ENCODE data around the gene PCSK2. TPM values are rescaled to one million over a fixed set of nuclear protein-coding genes. Genes with fewer than 3 reads are reported as not detected.

PCSK2 gene
- total RNA-seq, 4 donors from 2014 or later, result 0.64 to 4.1 (median 1.4) TPM; not detected in 1

DNA sequence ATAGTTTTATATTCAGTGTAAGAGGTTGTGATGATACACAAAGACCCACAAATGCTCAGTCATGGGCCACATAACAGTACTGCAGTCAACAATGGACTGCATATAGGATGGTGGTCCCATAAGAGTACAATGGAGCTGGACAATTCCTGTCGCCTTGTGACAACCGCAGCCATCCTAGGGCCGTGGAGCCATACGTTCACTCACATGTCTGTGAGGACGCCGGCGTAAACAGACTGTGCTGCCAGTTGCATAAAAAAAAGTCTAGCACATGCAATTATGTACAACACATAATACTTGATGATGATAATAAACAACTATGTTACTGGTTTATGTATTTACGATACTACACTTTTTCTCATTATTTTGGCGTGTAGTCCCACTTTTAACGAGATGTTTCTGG is 273.4 kb downstream of the PCSK2 start:
- DNase-seq, result no peak
- Histone ChIP-seq H3K4me3 (no peak overlapping the region), H3K4me1 (peaks cover 0 to 13% (median 8%) of the 10 kb centered on the region in 4 donors), H3K27me3 (no peaks in the 10 kb centered on the region), H3K9me3 (no peaks in the 10 kb centered on the region), H3K36me3 (no peaks in the 10 kb centered on the region), H3K27ac (no peak overlapping the region)
- in situ Hi-C loops (cut with MboI; ENCODE audit: low pct_ligation_motif_present in 1 of 4, low pct_unique_long_range_greater_than_20kb in 1 of 4, low sequenced_read_pairs in 3 of 4), result loop anchor here (25.0 kb wide), 4 partner anchors 412 to 787 kb away; partner anchors contain the start of gene ZNF133 (in 4 of the 4)
- WGBS, 2 donors (ENCODE audit: low coverage in 1 of 2), result 91 to 92% methylated on average over 2 to 10 of the region's 10 CpGs
- no peak for TF ChIP-seq POLR2A (IDR thresholded peaks at IDR 0.05)
- TF ChIP-seq, protein P1, sequence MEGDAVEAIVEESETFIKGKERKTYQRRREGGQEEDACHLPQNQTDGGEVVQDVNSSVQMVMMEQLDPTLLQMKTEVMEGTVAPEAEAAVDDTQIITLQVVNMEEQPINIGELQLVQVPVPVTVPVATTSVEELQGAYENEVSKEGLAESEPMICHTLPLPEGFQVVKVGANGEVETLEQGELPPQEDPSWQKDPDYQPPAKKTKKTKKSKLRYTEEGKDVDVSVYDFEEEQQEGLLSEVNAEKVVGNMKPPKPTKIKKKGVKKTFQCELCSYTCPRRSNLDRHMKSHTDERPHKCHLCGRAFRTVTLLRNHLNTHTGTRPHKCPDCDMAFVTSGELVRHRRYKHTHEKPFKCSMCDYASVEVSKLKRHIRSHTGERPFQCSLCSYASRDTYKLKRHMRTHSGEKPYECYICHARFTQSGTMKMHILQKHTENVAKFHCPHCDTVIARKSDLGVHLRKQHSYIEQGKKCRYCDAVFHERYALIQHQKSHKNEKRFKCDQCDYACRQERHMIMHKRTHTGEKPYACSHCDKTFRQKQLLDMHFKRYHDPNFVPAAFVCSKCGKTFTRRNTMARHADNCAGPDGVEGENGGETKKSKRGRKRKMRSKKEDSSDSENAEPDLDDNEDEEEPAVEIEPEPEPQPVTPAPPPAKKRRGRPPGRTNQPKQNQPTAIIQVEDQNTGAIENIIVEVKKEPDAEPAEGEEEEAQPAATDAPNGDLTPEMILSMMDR (IDR thresholded peaks at IDR 0.05), result no peak
- TF ChIP-seq EP300 (IDR thresholded peaks at IDR 0.05; ENCODE audit: low read depth), result no peak
- no peak for TF ChIP-seq POLR2AphosphoS5 (IDR thresholded peaks at IDR 0.05)
- intact Hi-C loops (cut with DNase I; ENCODE audit: low total_unique reads), result loop anchor here (10.0 kb wide), 1 partner anchor 405 kb away; no protein-coding TSS in a partner anchor

DNA sequence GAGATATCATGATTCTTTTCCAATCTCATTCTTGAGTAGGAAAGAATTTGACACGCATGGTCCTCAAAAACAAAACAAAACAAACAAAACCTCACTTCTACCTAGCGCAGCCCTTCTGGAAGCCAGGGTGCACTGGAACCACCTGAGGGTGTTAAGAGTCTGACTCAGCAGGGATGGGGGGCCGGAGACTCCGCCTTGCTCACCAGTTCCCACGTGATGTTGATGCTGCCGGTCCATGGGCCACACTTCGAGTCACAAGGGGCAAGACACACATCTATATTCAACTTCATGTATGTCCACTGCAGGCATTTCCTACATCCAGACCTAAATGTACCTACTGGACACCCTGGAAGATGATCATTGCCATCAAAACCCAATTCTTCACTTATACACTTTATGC is 274.0 kb downstream of the PCSK2 start:
- DNase-seq, result no peak
- 74 to 81% methylated on average over 4 to 7 of the region's 7 CpGs for WGBS, 2 donors (ENCODE audit: low coverage in 1 of 2)
- Histone ChIP-seq H3K9me3 (no peaks in the 10 kb centered on the region), H3K4me1 (peaks cover 0 to 19% (median 11%) of the 10 kb centered on the region in 4 donors), H3K27ac (no peak overlapping the region), H3K36me3 (no peaks in the 10 kb centered on the region), H3K4me3 (no peak overlapping the region), H3K27me3 (no peaks in the 10 kb centered on the region)
- in situ Hi-C loops (cut with MboI; ENCODE audit: low pct_ligation_motif_present in 1 of 4, low pct_unique_long_range_greater_than_20kb in 1 of 4, low sequenced_read_pairs in 3 of 4) (loop anchor here (25.0 kb wide), 4 partner anchors 411 to 786 kb away; partner anchors contain the start of gene ZNF133 (in 4 of the 4)), intact Hi-C loops (cut with DNase I; ENCODE audit: low total_unique reads) (loop anchor here (10.0 kb wide), 1 partner anchor 404 kb away; no protein-coding TSS in a partner anchor)
- TF ChIP-seq, protein P1 (IDR thresholded peaks at IDR 0.05), result no peak
- no peak for TF ChIP-seq POLR2A (IDR thresholded peaks at IDR 0.05)
- no peak for TF ChIP-seq POLR2AphosphoS5 (IDR thresholded peaks at IDR 0.05)

DNA sequence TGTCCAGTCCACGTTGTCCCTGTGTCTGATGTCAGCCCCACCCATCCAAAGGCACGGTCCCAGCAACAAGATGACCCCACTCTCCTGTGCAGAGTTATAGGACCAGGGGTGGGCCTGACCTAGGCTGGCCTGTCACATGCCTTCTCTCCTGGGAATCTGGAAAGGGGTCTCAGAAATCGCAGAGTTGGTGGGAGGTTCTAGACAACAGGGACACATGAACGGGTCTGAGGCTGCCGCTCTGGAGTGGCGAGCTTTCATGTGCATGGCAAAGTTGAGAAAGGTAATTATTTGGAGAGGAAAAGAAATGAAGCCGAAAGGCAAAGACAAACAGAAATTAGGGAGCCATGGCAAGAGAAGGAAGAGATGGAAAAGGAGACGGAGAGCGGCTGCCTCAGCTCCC is 274.9 kb downstream of the PCSK2 start:
- no peak for DNase-seq
- H3K9me3 ChIP-seq, result no peaks in the 10 kb centered on the region
- in situ Hi-C loops (cut with MboI; ENCODE audit: low pct_ligation_motif_present in 1 of 4, low pct_unique_long_range_greater_than_20kb in 1 of 4, low sequenced_read_pairs in 3 of 4), result loop anchor here (25.0 kb wide), 4 partner anchors 411 to 786 kb away; partner anchors contain the start of gene ZNF133 (in 4 of the 4)
- 70 to 71% methylated on average over 7 to 9 of the region's 9 CpGs for WGBS, 2 donors (ENCODE audit: low coverage in 1 of 2)
- H3K36me3 ChIP-seq, result no peaks in the 10 kb centered on the region
- H3K27me3 ChIP-seq, result no peaks in the 10 kb centered on the region
- H3K4me1 ChIP-seq, result peaks cover 0 to 20% (median 12%) of the 10 kb centered on the region in 4 donors
- H3K4me3 ChIP-seq, result no peak overlapping the region
- H3K27ac ChIP-seq, result no peak overlapping the region
- intact Hi-C loops (cut with DNase I; ENCODE audit: low total_unique reads), result loop anchor here (10.0 kb wide), 1 partner anchor 403 kb away; no protein-coding TSS in a partner anchor
- no peak for TF ChIP-seq EP300 (IDR thresholded peaks at IDR 0.05; ENCODE audit: low read depth)
- TF ChIP-seq, protein P1 (IDR thresholded peaks at IDR 0.05), result no peak
- no peak for TF ChIP-seq POLR2A (IDR thresholded peaks at IDR 0.05)
- TF ChIP-seq POLR2AphosphoS5 (IDR thresholded peaks at IDR 0.05), result no peak

DNA sequence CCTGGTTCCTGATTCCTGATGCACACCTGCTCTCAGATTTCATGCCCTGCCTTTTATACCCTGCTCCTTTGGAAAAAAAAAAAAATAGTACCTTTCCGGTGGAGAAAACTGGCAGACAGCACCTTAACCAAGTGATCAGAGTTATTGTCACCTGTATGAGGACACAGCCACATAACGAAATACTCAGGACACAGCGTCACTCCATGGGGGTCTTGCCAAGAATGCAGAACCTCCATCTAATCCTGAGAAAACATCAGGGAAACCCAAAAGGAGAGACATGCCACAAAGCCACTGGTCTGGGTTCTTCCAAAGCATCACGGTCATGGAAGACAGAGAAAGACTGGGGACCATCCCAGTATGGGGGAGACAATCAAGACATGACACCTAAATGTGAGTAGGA is 275.3 kb downstream of the PCSK2 start:
- Histone ChIP-seq H3K4me1 (peaks cover 0 to 20% (median 12%) of the 10 kb centered on the region in 4 donors), H3K36me3 (no peaks in the 10 kb centered on the region), H3K27me3 (no peaks in the 10 kb centered on the region), H3K4me3 (no peak overlapping the region), H3K9me3 (no peaks in the 10 kb centered on the region), H3K27ac (no peak overlapping the region)
- intact Hi-C loops (cut with DNase I; ENCODE audit: low total_unique reads), result loop anchor here (10.0 kb wide), 1 partner anchor 403 kb away; no protein-coding TSS in a partner anchor
- in situ Hi-C loops (cut with MboI; ENCODE audit: low pct_ligation_motif_present in 1 of 4, low pct_unique_long_range_greater_than_20kb in 1 of 4, low sequenced_read_pairs in 3 of 4), result loop anchor here (25.0 kb wide), 4 partner anchors 410 to 785 kb away; partner anchors contain the start of gene ZNF133 (in 4 of the 4)
- TF ChIP-seq, protein P1 (IDR thresholded peaks at IDR 0.05), result no peak
- TF ChIP-seq EP300 (IDR thresholded peaks at IDR 0.05; ENCODE audit: low read depth), result no peak
- no peak for TF ChIP-seq POLR2A (IDR thresholded peaks at IDR 0.05)
- no peak for TF ChIP-seq POLR2AphosphoS5 (IDR thresholded peaks at IDR 0.05)
- DNase-seq, result no peak
- 72 to 100% methylated on average over 2 to 4 of the region's 4 CpGs for whole genome bisulfite sequencing, 2 donors (ENCODE audit: low coverage in 1 of 2)

All from transverse colon (tissue), 4 donors.